Adrenal gland (tissue), 12 donors: Measurements from ENCODE around the gene ANKS1B. TPM values are rescaled to one million over a fixed set of nuclear protein-coding genes. Genes with fewer than 3 reads are reported as not detected.

Experiments used
- DNase-seq, 7 donors: peaks; one replicate each; pipeline ENCODE4 v3.0.0-alpha.2; 2019 to 2020
- H3K27ac ChIP-seq, 5 donors: fragments of 200-600 bp; sonication (generic) in 4 of 5; 1 replicate in 3 of 5; 2 replicates in 2 of 5; pipeline versions ENCODE4 v1.5.1 to v1.8.0; 2016 to 2020; ENCODE audit warnings: mild to moderate bottlenecking in 1 of 5
- H3K27me3 ChIP-seq: fragments of 200-600 bp; 2 replicates; pipeline ENCODE4 v1.8.0; 2021
- H3K36me3 ChIP-seq, 2 donors: fragments of 200-600 bp; replicated peaks in 1 of 2; 1 replicate in 1 of 2; 2 replicates in 1 of 2; pipeline versions ENCODE4 v1.5.1 to v1.8.0; 2018 to 2022
- H3K4me1 ChIP-seq, 2 donors: fragments of 200-600 bp; replicated peaks in 1 of 2; 1 replicate in 1 of 2; 2 replicates in 1 of 2; pipeline versions ENCODE4 v1.5.1 to v1.8.0; 2018 to 2021
- H3K4me3 ChIP-seq, 4 donors: fragments of 200-600 bp; sonication (generic) in 3 of 4; one replicate each; pipeline ENCODE4 v1.5.1; 2016 to 2018
- H3K9me3 ChIP-seq, 3 donors: fragments of 200-600 bp; sonication (generic) in 1 of 3; replicated peaks in 1 of 3; 1 replicate in 2 of 3; 2 replicates in 1 of 3; pipeline versions ENCODE4 v1.5.1 to v1.8.0; 2016 to 2021
- CTCF ChIP-seq, 6 experiments: fragments of 450-650 bp in 4 of 6; fragments of 200-600 bp in 2 of 6; sonication (generic) in 1 of 6; IDR thresholded peaks; 1 replicate in 5 of 6; 2 replicates in 1 of 6; pipeline versions ENCODE4 v1.5.1 to v1.8.0; 2016 to 2021; ENCODE audit warnings: antibody characterized with exemption in 6 of 6, mild to moderate bottlenecking in 2 of 6, moderate library complexity in 1 of 6
- POLR2A ChIP-seq, 2 donors: fragments of 450-650 bp; IDR thresholded peaks; one replicate each; pipeline ENCODE4 v1.6.1; 2017; ENCODE audit warnings: antibody characterized with exemption in 2 of 2, mild to moderate bottlenecking in 2 of 2, moderate library complexity in 1 of 2
- WGBS, 4 donors: extraction: QIAGEN DNeasy Blood & Tissue Kit in 2 of 4; methylation state at CpG; one replicate each; pipeline versions ENCODE4 v1.1.5 to v1.1.7; 2013 to 2017; 5-methylcytosine and 5-hydroxymethylcytosine counted together
- intact Hi-C, 2 donors: fragments of 100-400 bp; cut with DNase I; formaldehyde crosslinking; loops; one replicate each; pipeline versions ENCODE4 v1.14.1 to v1.15.0; 2022 to 2023
- polyA plus RNA-seq, 3 donors: library from polyadenylated mRNA; stranded (reverse); fragments of 200-250 nt in 2 of 3; fragments of 350-450 nt in 1 of 3; fragmentation: Illumina TruSeq in 1 of 3; extraction: RNeasy Lipid Tissue Mini Kit (QIAGEN cat#74804) in 1 of 3; gene quantifications; one replicate each; pipeline ENCODE4 v1.2.3, GENCODE V29; 2013 to 2014
- total RNA-seq, 9 donors: library from RNA; depleted of rRNA in 4 of 9; stranded (reverse); fragments of >200 nt in 4 of 9; fragments of 120-200 nt in 1 of 9; fragmentation: NEBNext Ultra II Directional in 1 of 9; extraction: Animal tissue kit (Norgen Biotek cat#: 25700) in 1 of 9; gene quantifications; one replicate each; pipeline versions ENCODE4 v1.1.0 to v1.2.4, GENCODE V29; 2013 to 2023
- donor health status: healthy with polysubstance abuse.
- donor health status: Bipolar disorder and iron deficiency.
- donor health status: DM: yes; HTN: yes; CAD: no.
- donor health status: DM: no; HTN: no; CAD: no.
- donor health status: DM: no; HTN: no; CAD: no.
- donor health status: DM: yes; HTN: yes; CAD: no.

The ANKS1B gene
- total and polyA plus RNA-seq, 12 donors: 1.3 to 28.1 (median 8.0) TPM

GRCh38 chr12:98980508-98980907 lies 1004.2 kb downstream of the ANKS1B start:
- Histone ChIP-seq H3K4me1 (no peaks in the 10 kb centered on the region), H3K27me3 (no peaks in the 10 kb centered on the region), H3K36me3 (no peaks in the 10 kb centered on the region), H3K27ac (no peak overlapping the region), H3K4me3 (no peak overlapping the region), H3K9me3 (no peaks in the 10 kb centered on the region)
- intact Hi-C loops: no loop called here
- TF ChIP-seq CTCF (IDR thresholded peaks at IDR 0.05) (no peak), POLR2A (IDR thresholded peaks at IDR 0.05) (no peak)
- no peak for DNase-seq

DNA sequence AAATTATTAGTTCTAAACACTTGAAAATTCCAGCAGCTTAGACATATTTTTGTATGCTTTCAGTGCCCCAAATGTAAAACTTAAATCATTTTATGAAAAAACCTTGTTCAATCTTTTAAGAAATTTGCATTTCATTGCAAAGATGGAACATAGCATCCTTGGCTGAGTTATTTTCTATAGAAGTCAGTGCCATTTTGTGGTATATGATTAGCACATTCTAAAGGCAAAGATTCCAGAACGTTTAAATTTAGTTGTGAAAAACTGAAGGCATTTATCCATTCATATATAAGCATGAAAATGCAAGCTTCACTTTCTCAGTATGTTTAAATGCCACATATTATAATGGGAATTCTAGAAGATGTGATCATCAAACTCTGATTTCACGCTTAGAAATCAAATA lies 1007.5 kb downstream of the ANKS1B start:
- 63 to 76% (median 70%) methylated on average over 2 of the region's 2 CpGs for WGBS, 4 donors
- no peaks in the 10 kb centered on the region for H3K9me3 ChIP-seq
- H3K4me3 ChIP-seq: no peak overlapping the region
- no peaks in the 10 kb centered on the region for H3K27me3 ChIP-seq
- intact Hi-C loops: no loop called here
- no peaks in the 10 kb centered on the region for H3K4me1 ChIP-seq
- TF ChIP-seq POLR2A (IDR thresholded peaks at IDR 0.05) (no peak), CTCF (IDR thresholded peaks at IDR 0.05) (no peak)
- no peak for DNase-seq
- H3K27ac ChIP-seq: no peak overlapping the region
- no peaks in the 10 kb centered on the region for H3K36me3 ChIP-seq

DNA sequence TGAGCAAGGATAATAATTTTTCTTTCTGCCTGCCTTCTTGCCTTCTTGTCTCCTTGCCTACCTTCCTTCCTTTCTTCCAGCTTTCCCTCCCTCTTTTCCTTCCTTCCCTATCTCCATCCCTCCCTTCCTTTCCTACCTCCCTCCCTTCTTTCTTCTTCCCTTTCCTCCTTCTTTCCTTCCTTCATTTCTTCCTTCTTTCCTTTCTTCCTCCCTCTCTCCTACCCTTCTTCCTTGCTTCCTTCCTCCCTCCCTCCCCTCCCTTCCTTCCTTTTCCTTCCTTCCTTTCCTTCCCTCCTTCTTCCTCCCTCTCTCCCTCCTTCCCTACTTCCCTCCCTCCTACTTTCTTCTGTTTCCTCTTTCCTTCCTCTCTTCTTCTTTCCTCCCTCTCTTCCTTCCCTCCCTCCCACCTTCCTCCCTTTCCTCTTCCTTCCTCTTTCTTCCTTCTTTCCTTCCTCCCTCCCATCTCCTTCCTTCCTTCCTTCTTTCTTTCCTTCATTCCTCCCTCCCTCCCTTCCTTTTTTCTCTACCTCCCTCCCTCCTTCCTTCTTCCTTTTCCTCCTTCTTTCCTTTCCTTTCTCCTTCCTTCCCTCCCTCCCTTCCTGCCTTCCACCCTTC lies 1009.9 kb downstream of the ANKS1B start:
- H3K27ac ChIP-seq: no peak overlapping the region
- H3K4me1 ChIP-seq: no peaks in the 10 kb centered on the region
- H3K4me3 ChIP-seq: no peak overlapping the region
- H3K9me3 ChIP-seq: no peaks in the 10 kb centered on the region
- TF ChIP-seq POLR2A (IDR thresholded peaks at IDR 0.05) (no peak), CTCF (IDR thresholded peaks at IDR 0.05) (no peak)
- intact Hi-C loops: no loop called here
- no peaks in the 10 kb centered on the region for H3K27me3 ChIP-seq
- no peak for DNase-seq
- no peaks in the 10 kb centered on the region for H3K36me3 ChIP-seq

DNA sequence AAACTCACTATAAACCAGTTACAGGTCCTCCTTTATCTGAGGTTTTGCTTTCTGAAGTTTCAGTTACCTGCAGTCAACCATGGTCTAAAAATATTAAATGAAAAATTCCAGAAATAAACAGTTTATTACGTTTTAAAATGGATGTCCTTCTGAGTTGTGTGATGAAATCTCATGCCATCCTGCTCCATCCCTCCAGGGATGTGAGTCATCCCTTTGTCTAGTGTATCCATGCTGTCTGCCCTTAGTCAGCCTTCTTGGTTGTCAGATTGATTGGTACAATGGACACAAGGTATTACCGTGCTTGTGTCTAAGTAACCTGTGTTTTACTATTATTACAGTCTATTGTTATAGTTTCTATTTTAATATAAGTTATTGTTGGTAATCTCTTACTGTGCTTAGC lies 1011.3 kb downstream of the ANKS1B start:
- Histone ChIP-seq H3K4me3 (no peak overlapping the region), H3K27ac (no peak overlapping the region), H3K9me3 (no peaks in the 10 kb centered on the region), H3K27me3 (no peaks in the 10 kb centered on the region), H3K36me3 (no peaks in the 10 kb centered on the region), H3K4me1 (no peaks in the 10 kb centered on the region)
- intact Hi-C loops: no loop called here
- TF ChIP-seq POLR2A (IDR thresholded peaks at IDR 0.05): no peak
- TF ChIP-seq CTCF (IDR thresholded peaks at IDR 0.05): no peak
- 36 to 46% (median 38%) methylated on average over 2 of the region's 2 CpGs for WGBS, 4 donors
- DNase-seq: peak in 4 of 7 donors; percentile 15 to 40 (median 29)
